Mesenchymal stem cell (in vitro differentiated cells and primary cell): ENCODE measurements around the gene ALK.

ENCODE experiments used
- DNase-seq: peaks from one replicate; pipeline ENCODE4 v3.0.0-alpha.2; 2013
- H2AFZ ChIP-seq: one replicate; pipeline ENCODE4 v1.6.1; 2013; ENCODE audit warnings: low read depth, mild to moderate bottlenecking, control low read depth, inconsistent platforms, low read length, moderate library complexity
- H2AK5ac ChIP-seq: 2 replicates; pipeline ENCODE4 v1.6.1; 2013; ENCODE audit warnings: low read length, moderate library complexity, mild to moderate bottlenecking, inconsistent platforms; ENCODE audit not compliant: severe bottlenecking
- H2BK120ac ChIP-seq: one replicate; pipeline ENCODE4 v1.6.1; 2013; ENCODE audit warnings: low read depth, mild to moderate bottlenecking, inconsistent platforms, low read length, moderate library complexity
- H2BK12ac ChIP-seq, 2 experiments: one replicate each; pipeline ENCODE4 v1.6.1; 2013; ENCODE audit warnings: inconsistent platforms in 2 of 2, low read length in 2 of 2, mild to moderate bottlenecking in 2 of 2, moderate library complexity in 2 of 2, control low read depth in 1 of 2
- H2BK15ac ChIP-seq: one replicate; pipeline ENCODE4 v1.6.1; 2013; ENCODE audit warnings: mild to moderate bottlenecking, low read depth, inconsistent platforms; ENCODE audit not compliant: poor library complexity, severe bottlenecking
- H2BK5ac ChIP-seq: 2 replicates; pipeline ENCODE4 v1.6.1; 2013; ENCODE audit warnings: low read depth, mild to moderate bottlenecking, low read length, control low read depth, inconsistent platforms; ENCODE audit not compliant: poor library complexity, severe bottlenecking
- H3K14ac ChIP-seq, 2 experiments: one replicate each; pipeline ENCODE4 v1.6.1; 2013; ENCODE audit warnings: inconsistent platforms in 2 of 2, low read length in 2 of 2, control low read depth in 1 of 2, mild to moderate bottlenecking in 1 of 2, moderate library complexity in 1 of 2
- H3K18ac ChIP-seq, 2 experiments: one replicate each; pipeline ENCODE4 v1.6.1; 2013; ENCODE audit warnings: inconsistent platforms in 2 of 2, low read length in 2 of 2, control low read depth in 1 of 2, low read depth in 1 of 2, mild to moderate bottlenecking in 1 of 2
- H3K23ac ChIP-seq, 2 experiments: one replicate each; pipeline ENCODE4 v1.6.1; 2013; ENCODE audit warnings: inconsistent platforms in 2 of 2, low read length in 2 of 2, mild to moderate bottlenecking in 2 of 2, moderate library complexity in 2 of 2, control low read depth in 1 of 2
- H3K27ac ChIP-seq: 2 replicates; pipeline ENCODE4 v1.5.1; 2013; ENCODE audit warnings: mild to moderate bottlenecking, moderate library complexity, low read length, control low read depth, inconsistent platforms; ENCODE audit not compliant: poor library complexity, severe bottlenecking
- H3K27me3 ChIP-seq, 2 experiments: 2 replicates each; pipeline versions ENCODE4 v1.6.1 to v1.7.0; 2013; ENCODE audit warnings: low read length in 2 of 2, mild to moderate bottlenecking in 2 of 2, moderate library complexity in 2 of 2, control low read depth in 1 of 2, inconsistent platforms in 1 of 2; ENCODE audit not compliant: control insufficient read depth in 1 of 2, insufficient read depth in 1 of 2
- H3K36me3 ChIP-seq, 2 experiments: 2 replicates each; pipeline versions ENCODE4 v1.6.1 to v1.7.0; 2013; ENCODE audit warnings: low read length in 2 of 2, control low read depth in 1 of 2, inconsistent platforms in 1 of 2, low read depth in 1 of 2, mild to moderate bottlenecking in 1 of 2; ENCODE audit not compliant: insufficient read depth in 2 of 2, control insufficient read depth in 1 of 2
- H3K4ac ChIP-seq, 2 experiments: one replicate each; pipeline ENCODE4 v1.6.1; 2013; ENCODE audit warnings: inconsistent platforms in 2 of 2, low read length in 2 of 2, mild to moderate bottlenecking in 2 of 2, moderate library complexity in 2 of 2, control low read depth in 1 of 2, low read depth in 1 of 2
- H3K4me1 ChIP-seq: 2 replicates; pipeline ENCODE4 v1.6.1; 2013; ENCODE audit warnings: low read depth, low read length, control low read depth; ENCODE audit not compliant: control insufficient read depth, insufficient read depth
- H3K4me2 ChIP-seq: 2 replicates; pipeline ENCODE4 v1.6.1; 2013; ENCODE audit warnings: low read length, mild to moderate bottlenecking, inconsistent platforms; ENCODE audit not compliant: poor library complexity, severe bottlenecking
- H3K4me3 ChIP-seq, 2 experiments: 2 replicates each; pipeline versions ENCODE4 v1.5.1 to v1.7.0; 2013; ENCODE audit warnings: low read length in 2 of 2, mild to moderate bottlenecking in 2 of 2, control low read depth in 1 of 2, low read depth in 1 of 2; ENCODE audit not compliant: insufficient read depth in 1 of 2
- H3K79me1 ChIP-seq: replicated peaks from 2 replicates; pipeline ENCODE4 v1.6.1; 2013; ENCODE audit warnings: mild to moderate bottlenecking, control low read depth, low read length, inconsistent platforms; ENCODE audit not compliant: poor library complexity, severe bottlenecking
- H3K9ac ChIP-seq: 2 replicates; pipeline ENCODE4 v1.7.0; 2013; ENCODE audit warnings: mild to moderate bottlenecking, low read length, moderate library complexity
- H3K9me3 ChIP-seq: 2 replicates; pipeline ENCODE4 v1.7.0; 2013; ENCODE audit warnings: mild to moderate bottlenecking, low read length; ENCODE audit not compliant: control insufficient read depth
- H4K8ac ChIP-seq: one replicate; pipeline ENCODE4 v1.6.1; 2013; ENCODE audit warnings: inconsistent platforms, mild to moderate bottlenecking, low read length, moderate library complexity
- H4K91ac ChIP-seq: one replicate; pipeline ENCODE4 v1.6.1; 2013; ENCODE audit warnings: mild to moderate bottlenecking, low read length, inconsistent platforms
- WGBS: methylation state at CpG from one replicate; pipeline ENCODE4 v1.1.7; 2013; ENCODE audit warnings: mixed read lengths; 5-methylcytosine and 5-hydroxymethylcytosine counted together

ALK gene

DNA sequence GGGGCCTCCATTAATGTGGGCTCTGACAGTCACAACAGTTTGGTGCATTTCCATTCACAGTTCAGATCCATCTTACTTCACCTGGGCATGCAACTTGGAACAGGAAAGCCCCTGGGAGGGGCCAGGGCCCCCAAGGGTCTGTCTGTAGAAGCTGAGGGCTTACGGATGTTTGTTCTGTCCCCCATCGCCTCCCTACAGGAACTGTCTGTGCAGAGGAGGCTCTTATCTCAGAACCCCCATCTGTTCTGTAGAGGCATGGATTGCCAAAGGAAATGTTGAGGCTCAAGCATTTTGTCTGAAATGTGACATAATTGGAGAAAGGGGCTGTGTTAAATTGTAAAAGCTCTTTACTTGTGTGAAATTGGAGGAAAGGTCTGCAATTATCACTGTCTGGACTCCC is 471.9 kb downstream of the ALK start:
- Histone ChIP-seq H2AFZ (no peak overlapping the region), H4K91ac (no peak overlapping the region), H3K23ac (no peak overlapping the region), H3K4me1 (no peaks in the 10 kb centered on the region), H3K4ac (no peak overlapping the region), H3K4me3 (no peak overlapping the region), H2BK15ac (no peak overlapping the region), H4K8ac (no peak overlapping the region), H2BK12ac (no peak overlapping the region), H2BK120ac (no peak overlapping the region), H3K14ac (no peak overlapping the region), H3K27me3 (no peaks in the 10 kb centered on the region), H3K9me3 (no peaks in the 10 kb centered on the region), H3K4me2 (no peak overlapping the region), H3K79me1 (no peaks in the 10 kb centered on the region), H2BK5ac (no peak overlapping the region), H3K9ac (no peak overlapping the region), H3K36me3 (no peaks in the 10 kb centered on the region), H2AK5ac (no peak overlapping the region), H3K27ac (no peak overlapping the region), H3K18ac (no peak overlapping the region)
- WGBS = 83% methylated on average over 2 of the region's 2 CpGs
- DNase-seq = no peak

- 61% methylated on average over 8 of the region's 8 CpGs for WGBS
- no peak overlapping the region for H3K4me3 ChIP-seq
- H3K23ac ChIP-seq = no peak overlapping the region
- no peak for DNase-seq
- no peak overlapping the region for H2AK5ac ChIP-seq
- H3K27ac ChIP-seq = no peak overlapping the region
- no peak overlapping the region for H3K14ac ChIP-seq
- H2BK120ac ChIP-seq = no peak overlapping the region
- no peaks in the 10 kb centered on the region for H3K4me1 ChIP-seq
- no peaks in the 10 kb centered on the region for H3K9me3 ChIP-seq
- no peak overlapping the region for H3K4me2 ChIP-seq
- no peak overlapping the region for H3K18ac ChIP-seq
- H2BK12ac ChIP-seq = no peak overlapping the region
- H4K8ac ChIP-seq = no peak overlapping the region
- no peak overlapping the region for H2AFZ ChIP-seq
- H2BK5ac ChIP-seq = no peak overlapping the region
- no peaks in the 10 kb centered on the region for H3K36me3 ChIP-seq
- no peaks in the 10 kb centered on the region for H3K27me3 ChIP-seq
- no peaks in the 10 kb centered on the region for H3K79me1 ChIP-seq
- no peak overlapping the region for H2BK15ac ChIP-seq
- no peak overlapping the region for H4K91ac ChIP-seq
- H3K4ac ChIP-seq = no peak overlapping the region
- H3K9ac ChIP-seq = no peak overlapping the region
These were observed 473.2 kb downstream of the ALK start for GRCh38 chr2:29448096-29448688.

DNA sequence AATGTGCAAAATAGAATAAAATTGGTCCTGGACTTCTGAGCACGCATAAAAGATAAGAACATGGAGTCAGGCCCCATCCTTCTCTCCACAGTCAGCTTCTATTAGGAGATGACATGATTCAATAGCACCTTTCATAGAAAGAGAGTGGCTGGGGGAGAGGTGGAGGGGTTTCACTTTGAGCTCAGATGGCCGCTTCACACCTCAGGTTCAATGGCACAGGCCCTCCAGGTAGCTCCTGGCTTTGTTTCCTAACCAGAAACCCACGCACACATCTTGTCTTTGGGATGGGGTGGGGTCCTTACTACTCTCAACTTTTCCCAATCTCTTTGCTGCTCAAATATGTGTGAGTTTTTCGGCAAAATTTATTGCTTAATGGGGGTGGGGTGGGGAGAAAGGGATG is 473.9 kb downstream of the ALK start:
- Histone ChIP-seq H3K27ac (no peak overlapping the region), H3K79me1 (no peaks in the 10 kb centered on the region), H3K18ac (no peak overlapping the region), H3K14ac (no peak overlapping the region), H2AK5ac (no peak overlapping the region), H3K27me3 (no peaks in the 10 kb centered on the region), H3K4me3 (no peak overlapping the region), H3K36me3 (no peaks in the 10 kb centered on the region), H3K4ac (no peak overlapping the region), H3K9ac (no peak overlapping the region), H2BK120ac (no peak overlapping the region), H2BK12ac (no peak overlapping the region), H3K23ac (no peak overlapping the region), H4K8ac (no peak overlapping the region), H3K4me1 (no peaks in the 10 kb centered on the region), H2BK5ac (no peak overlapping the region), H2BK15ac (no peak overlapping the region), H2AFZ (no peak overlapping the region), H3K9me3 (no peaks in the 10 kb centered on the region), H3K4me2 (no peak overlapping the region), H4K91ac (no peak overlapping the region)
- WGBS = 77% methylated on average over 2 of the region's 4 CpGs
- DNase-seq = no peak

GRCh38 chr2:29446847-29447246 is 474.5 kb downstream of the ALK start:
- Histone ChIP-seq H3K4me1 (no peaks in the 10 kb centered on the region), H4K91ac (no peak overlapping the region), H3K4me3 (no peak overlapping the region), H3K27me3 (no peaks in the 10 kb centered on the region), H3K9me3 (no peaks in the 10 kb centered on the region), H2BK15ac (no peak overlapping the region), H2BK120ac (no peak overlapping the region), H2AFZ (no peak overlapping the region), H2BK12ac (no peak overlapping the region), H2BK5ac (no peak overlapping the region), H3K4ac (no peak overlapping the region), H3K36me3 (no peaks in the 10 kb centered on the region), H3K18ac (no peak overlapping the region), H4K8ac (no peak overlapping the region), H3K9ac (peak overlapping the region; percentile 30), H3K23ac (no peak overlapping the region), H3K4me2 (no peak overlapping the region), H2AK5ac (no peak overlapping the region), H3K79me1 (no peaks in the 10 kb centered on the region), H3K27ac (no peak overlapping the region), H3K14ac (no peak overlapping the region)
- WGBS = 70% methylated on average over 4 of the region's 4 CpGs
- no peak for DNase-seq
